Testis (tissue), 3 donors: ENCODE results near the gene DAB1. TPM values are rescaled to one million over a fixed set of nuclear protein-coding genes. Genes with fewer than 3 reads are reported as not detected.

Experiments
- DNase-seq: peaks from one replicate; pipeline ENCODE4 v3.0.0-alpha.2; 2019
- H3K27ac ChIP-seq, 2 donors: fragments of 200-600 bp; sonication (generic); one replicate each; pipeline ENCODE4 v1.5.1; 2019
- H3K27me3 ChIP-seq: fragments of 200-600 bp; sonication (generic); one replicate; pipeline ENCODE4 v1.5.1; 2019
- H3K36me3 ChIP-seq: fragments of 200-600 bp; sonication (generic); one replicate; pipeline ENCODE4 v1.5.1; 2017; ENCODE audit warnings: low read depth; ENCODE audit errors: missing control alignments
- H3K4me1 ChIP-seq: fragments of 200-600 bp; sonication (generic); one replicate; pipeline ENCODE4 v1.5.1; 2019
- H3K4me3 ChIP-seq, 2 donors: fragments of 200-600 bp; sonication (generic); one replicate each; pipeline ENCODE4 v1.5.1; 2017 to 2019
- H3K9me3 ChIP-seq: fragments of 200-600 bp; sonication (generic); one replicate; pipeline ENCODE4 v1.5.1; 2017
- CTCF ChIP-seq, 3 experiments: fragments of 450-650 bp in 2 of 3; fragments of 200-600 bp in 1 of 3; sonication (generic) in 1 of 3; IDR thresholded peaks; one replicate each; pipeline ENCODE4 v1.5.1; 2016 to 2019; ENCODE audit warnings: antibody characterized with exemption in 3 of 3, mild to moderate bottlenecking in 2 of 3, moderate library complexity in 1 of 3
- POLR2A ChIP-seq: fragments of 450-650 bp; IDR thresholded peaks from one replicate; pipeline ENCODE4 v1.6.1; 2017; ENCODE audit warnings: antibody characterized with exemption, mild to moderate bottlenecking, moderate library complexity
- WGBS, 2 donors: methylation state at CpG; one replicate each; pipeline ENCODE4 v1.1.5; 2018; 5-methylcytosine and 5-hydroxymethylcytosine counted together
- intact Hi-C: fragments of 100-400 bp; cut with DNase I; formaldehyde crosslinking; loops from one replicate; pipeline ENCODE4 v1.15.1; 2023; ENCODE audit warnings: low total_unique reads
- polyA plus RNA-seq: library from polyadenylated mRNA; stranded (reverse); fragments of 350-450 nt; fragmentation: Illumina TruSeq; extraction: RNeasy Lipid Tissue Mini Kit (QIAGEN cat#74804); gene quantifications from one replicate; pipeline ENCODE4 v1.2.3, GENCODE V29; 2014; ENCODE audit warnings: low read depth, low replicate concordance; ENCODE audit not compliant: insufficient read depth
- total RNA-seq, 2 donors: library from RNA; depleted of rRNA; stranded (reverse); fragments of >200 nt; gene quantifications; one replicate each; pipeline ENCODE4 v1.2.3, GENCODE V29; 2016

The DAB1 gene
- total and polyA plus RNA-seq, 3 donors from 2014 or later, result 0.79 to 1.7 (median 1.2) TPM

- TF ChIP-seq CTCF (IDR thresholded peaks at IDR 0.05), result no peak
- TF ChIP-seq POLR2A, result no peak
- Histone ChIP-seq H3K9me3 (no peaks in the 10 kb centered on the region), H3K27ac (no peak overlapping the region), H3K4me3 (no peak overlapping the region), H3K4me1 (no peaks in the 10 kb centered on the region), H3K27me3 (no peaks in the 10 kb centered on the region), H3K36me3 (no peaks in the 10 kb centered on the region)
- 82 to 86% methylated on average over 4 of the region's 4 CpGs for WGBS, 2 donors
- intact Hi-C loops, result no loop called here
- DNase-seq, result no peak
Measured at GRCh38 chr1:56977910-56978309, 445.9 kb downstream of the DAB1 start.

GRCh38 chr1:56975446-56975845 lies 448.4 kb downstream of the DAB1 start:
- intact Hi-C loops, result no loop called here

GRCh38 chr1:56973923-56974742 lies 449.7 kb downstream of the DAB1 start:
- intact Hi-C loops, result no loop called here
- Histone ChIP-seq H3K9me3 (no peaks in the 10 kb centered on the region), H3K4me3 (no peak overlapping the region), H3K27ac (no peak overlapping the region), H3K36me3 (no peaks in the 10 kb centered on the region), H3K4me1 (no peaks in the 10 kb centered on the region), H3K27me3 (no peaks in the 10 kb centered on the region)
- no peak for DNase-seq
- TF ChIP-seq CTCF (IDR thresholded peaks at IDR 0.05), result no peak
- no peak for TF ChIP-seq POLR2A
- 86 to 91% methylated on average over 5 of the region's 5 CpGs for WGBS, 2 donors

More at GRCh38 chr1:56975446-56975845, 448.4 kb downstream of the DAB1 start:
- Histone ChIP-seq H3K9me3 (no peaks in the 10 kb centered on the region), H3K4me3 (no peak overlapping the region), H3K27ac (no peak overlapping the region), H3K27me3 (no peaks in the 10 kb centered on the region), H3K36me3 (no peaks in the 10 kb centered on the region), H3K4me1 (no peaks in the 10 kb centered on the region)
- 82% methylated on average over 4 of the region's 4 CpGs for WGBS, 2 donors
- TF ChIP-seq CTCF (IDR thresholded peaks at IDR 0.05) (no peak), POLR2A (no peak)
- no peak for DNase-seq

GRCh38 chr1:56972976-56973375 lies 450.9 kb downstream of the DAB1 start:
- no peaks in the 10 kb centered on the region for H3K36me3 ChIP-seq
- intact Hi-C loops, result no loop called here
- no peak for DNase-seq
- H3K4me3 ChIP-seq, result no peak overlapping the region
- WGBS, 2 donors, result 63 to 71% methylated on average over 1 of the region's 1 CpG
- no peak overlapping the region for H3K27ac ChIP-seq
- no peaks in the 10 kb centered on the region for H3K27me3 ChIP-seq
- no peak for TF ChIP-seq CTCF (IDR thresholded peaks at IDR 0.05)
- no peak for TF ChIP-seq POLR2A
- no peaks in the 10 kb centered on the region for H3K4me1 ChIP-seq
- H3K9me3 ChIP-seq, result no peaks in the 10 kb centered on the region

GRCh38 chr1:56970280-56970679 lies 453.6 kb downstream of the DAB1 start:
- Histone ChIP-seq H3K36me3 (no peaks in the 10 kb centered on the region), H3K9me3 (no peaks in the 10 kb centered on the region), H3K27ac (no peak overlapping the region), H3K4me1 (no peaks in the 10 kb centered on the region), H3K27me3 (no peaks in the 10 kb centered on the region), H3K4me3 (no peak overlapping the region)
- TF ChIP-seq CTCF (IDR thresholded peaks at IDR 0.05), result no peak
- TF ChIP-seq POLR2A, result no peak
- intact Hi-C loops, result no loop called here
- no peak for DNase-seq
- WGBS, 2 donors, result 95 to 97% methylated on average over 1 of the region's 1 CpG
